ENCODE results near the gene DHRS1.

GRCh38 chr14:24290746-24291145, 8.8 kb downstream of the DHRS1 start:
- TF ChIP-seq CTCF (IDR thresholded peaks at IDR 0.05) (no peak), REST (IDR thresholded peaks at IDR 0.05; ENCODE audit: insufficient read depth in 1 of 2, low read depth in 2 of 2, low read length in 1 of 2) (no peak)

Measured in Panc1 (cell line).